Neural progenitor cell (in vitro differentiated cells): Measurements from ENCODE around the gene MSL1.

Experiments
- EZH2 ChIP-seq: fragments of 200-600 bp; sonication (generic); IDR thresholded peaks from 2 replicates; pipeline ENCODE4 v1.6.1; 2017; ENCODE audit warnings: antibody characterized with exemption, mild to moderate bottlenecking, moderate library complexity
- EZH2phosphoT487 ChIP-seq: fragments of 200-600 bp; sonication (generic); IDR thresholded peaks from 2 replicates; pipeline ENCODE4 v1.6.1; 2017; ENCODE audit warnings: antibody characterized with exemption
- TF ChIP-seq, protein P1 (sequence below): fragments of 200-600 bp; sonication (generic); IDR thresholded peaks from 2 replicates; pipeline ENCODE4 v1.5.1; 2017; ENCODE audit warnings: antibody characterized with exemption, mild to moderate bottlenecking

DNA sequence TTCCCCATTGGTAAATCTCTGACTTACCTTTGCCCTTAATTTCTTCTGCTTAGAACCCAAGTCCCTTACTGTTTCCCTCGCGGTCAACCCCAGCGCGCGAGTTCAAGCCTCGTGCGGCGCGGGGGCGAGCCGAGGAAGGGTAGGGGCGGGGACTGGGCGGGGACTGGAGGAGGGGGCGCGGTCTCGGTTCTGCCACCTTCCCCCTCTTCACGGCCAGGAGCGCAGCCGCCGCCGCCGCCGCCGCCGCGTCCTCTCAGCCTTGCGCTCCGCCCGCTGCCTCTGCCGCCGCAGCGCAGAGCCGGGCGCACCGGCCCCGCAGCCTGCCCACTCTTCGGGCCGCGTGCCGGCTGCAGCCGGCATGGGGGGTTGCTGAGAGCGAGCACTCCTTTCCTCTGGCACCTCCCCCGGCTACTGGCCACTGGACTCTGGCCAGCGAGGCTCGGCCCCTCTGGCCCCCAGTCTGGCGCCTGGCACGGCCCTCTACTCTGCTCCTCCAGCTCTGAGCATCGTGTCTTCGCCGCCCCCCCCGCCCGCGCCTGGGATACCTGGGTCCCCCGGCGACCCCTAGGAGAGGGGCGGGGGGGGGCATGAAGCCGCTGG is 55.6 kb downstream of the MSL1 start, which contains the start of gene RAPGEFL1:
- TF ChIP-seq, protein P1, sequence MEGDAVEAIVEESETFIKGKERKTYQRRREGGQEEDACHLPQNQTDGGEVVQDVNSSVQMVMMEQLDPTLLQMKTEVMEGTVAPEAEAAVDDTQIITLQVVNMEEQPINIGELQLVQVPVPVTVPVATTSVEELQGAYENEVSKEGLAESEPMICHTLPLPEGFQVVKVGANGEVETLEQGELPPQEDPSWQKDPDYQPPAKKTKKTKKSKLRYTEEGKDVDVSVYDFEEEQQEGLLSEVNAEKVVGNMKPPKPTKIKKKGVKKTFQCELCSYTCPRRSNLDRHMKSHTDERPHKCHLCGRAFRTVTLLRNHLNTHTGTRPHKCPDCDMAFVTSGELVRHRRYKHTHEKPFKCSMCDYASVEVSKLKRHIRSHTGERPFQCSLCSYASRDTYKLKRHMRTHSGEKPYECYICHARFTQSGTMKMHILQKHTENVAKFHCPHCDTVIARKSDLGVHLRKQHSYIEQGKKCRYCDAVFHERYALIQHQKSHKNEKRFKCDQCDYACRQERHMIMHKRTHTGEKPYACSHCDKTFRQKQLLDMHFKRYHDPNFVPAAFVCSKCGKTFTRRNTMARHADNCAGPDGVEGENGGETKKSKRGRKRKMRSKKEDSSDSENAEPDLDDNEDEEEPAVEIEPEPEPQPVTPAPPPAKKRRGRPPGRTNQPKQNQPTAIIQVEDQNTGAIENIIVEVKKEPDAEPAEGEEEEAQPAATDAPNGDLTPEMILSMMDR, result no peak
- TF ChIP-seq EZH2, result no peak
- no peak for TF ChIP-seq EZH2phosphoT487
